Cardiac septum (tissue), 1 donor: ENCODE measurements around the gene CYYR1. TPM values are rescaled to one million over a fixed set of nuclear protein-coding genes. Genes with fewer than 3 reads are reported as not detected.

ENCODE experiments used
- DNase-seq: peaks from one replicate; pipeline ENCODE4 v3.0.0-alpha.2; 2020; ENCODE audit warnings: low spot score
- intact Hi-C: fragments of 100-400 bp; cut with DNase I; formaldehyde crosslinking; loops from one replicate; pipeline ENCODE4 v1.14.0; 2022
- total RNA-seq: library from RNA; stranded (reverse); fragmentation: NEBNext Ultra II Directional; extraction: Animal tissue kit (Norgen Biotek cat#: 25700); gene quantifications from one replicate; pipeline ENCODE4 v1.2.1, GENCODE V29; 2021
- donor health status: DM: no; HTN: no; CAD: no.

Gene CYYR1
- total RNA-seq, 1 donor from 2014 or later = 13.8 TPM

DNA sequence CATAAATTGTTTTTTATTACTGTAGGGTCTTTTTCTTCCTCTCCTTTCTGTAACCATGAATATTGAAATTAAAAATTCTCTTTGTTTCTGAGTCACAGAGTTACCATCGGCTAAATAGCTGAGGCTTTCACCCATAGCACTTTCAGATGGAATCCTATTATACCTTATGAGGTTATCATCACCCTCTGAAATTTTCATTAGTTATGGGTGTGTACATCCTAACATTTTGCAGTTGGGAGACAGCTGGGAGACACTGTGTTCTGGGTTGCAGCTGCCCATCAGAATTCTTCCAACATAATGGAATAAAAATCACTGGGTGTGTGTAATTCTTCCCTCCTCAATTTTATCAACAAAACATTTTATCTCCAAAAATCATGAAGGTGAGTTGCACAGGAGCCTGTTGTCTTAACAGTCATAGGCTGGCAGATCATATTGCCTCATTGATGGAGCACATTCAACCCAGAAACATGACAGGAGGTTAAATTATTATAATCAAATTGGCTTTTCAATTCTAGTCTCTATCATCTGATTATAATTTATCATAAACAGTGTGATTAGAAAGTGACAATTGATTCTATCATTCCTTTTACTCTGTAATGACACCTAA is 17.4 kb downstream of the CYYR1 start:
- intact Hi-C loops = no loop called here
- DNase-seq = no peak

DNA sequence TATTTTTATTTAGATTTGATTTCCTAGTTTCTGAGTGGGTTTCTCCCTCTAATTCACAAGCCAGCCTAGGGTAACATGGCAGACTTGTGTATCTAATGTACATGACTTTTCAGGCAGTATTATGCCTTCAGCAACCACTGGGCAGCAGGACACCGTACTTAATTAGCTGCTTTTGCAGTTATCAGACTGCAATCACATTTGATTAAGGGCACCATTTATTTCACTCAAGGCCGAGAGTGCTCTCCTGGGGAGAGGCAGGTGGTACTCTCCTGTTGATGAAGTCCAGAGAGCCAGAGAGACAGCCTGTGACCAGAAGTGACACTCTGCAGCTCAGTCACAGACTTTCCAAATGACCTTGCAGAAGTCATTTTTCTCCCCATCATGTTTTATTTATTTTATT is 18.7 kb downstream of the CYYR1 start:
- no peak for DNase-seq
- intact Hi-C loops = no loop called here

DNA sequence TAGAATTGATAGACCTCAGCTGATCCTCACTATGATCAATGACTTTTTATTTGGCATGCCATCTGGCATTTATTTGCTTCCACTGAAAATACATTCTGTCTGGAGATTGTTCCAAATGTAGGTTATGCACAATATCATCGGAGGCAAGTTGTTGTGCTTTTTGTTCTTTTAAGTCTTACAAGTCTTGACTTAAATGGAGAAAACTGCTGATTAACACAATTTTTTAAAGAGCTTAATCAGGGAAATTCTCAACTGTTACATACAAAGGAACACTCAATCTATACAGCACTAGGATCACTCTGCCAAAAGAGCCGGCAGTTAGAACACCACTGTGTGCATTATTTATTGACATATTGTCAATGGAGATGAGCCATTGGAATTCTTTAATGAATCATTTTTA is 19.2 kb downstream of the CYYR1 start:
- intact Hi-C loops = no loop called here
- DNase-seq = no peak

DNA sequence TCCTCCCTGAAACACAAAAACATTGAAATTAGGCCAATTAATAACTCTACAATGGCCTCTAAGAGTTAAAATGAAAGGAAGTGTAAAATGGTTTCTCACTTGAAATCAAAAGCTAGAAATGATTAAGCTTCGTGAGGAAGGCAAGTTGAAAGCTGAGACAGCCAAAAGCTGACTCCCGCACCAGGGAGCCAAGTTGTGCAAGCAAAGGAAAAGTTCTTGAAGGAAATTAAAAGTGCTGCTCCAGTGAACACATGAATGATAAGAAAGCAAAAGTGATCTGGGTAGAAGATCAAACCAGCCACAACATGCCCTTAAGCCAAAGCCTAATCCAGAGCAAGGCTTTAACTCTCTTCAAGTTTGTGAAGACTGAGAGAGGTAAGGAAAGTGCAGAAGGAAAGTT is 22.8 kb downstream of the CYYR1 start:
- intact Hi-C loops = no loop called here
- no peak for DNase-seq

DNA sequence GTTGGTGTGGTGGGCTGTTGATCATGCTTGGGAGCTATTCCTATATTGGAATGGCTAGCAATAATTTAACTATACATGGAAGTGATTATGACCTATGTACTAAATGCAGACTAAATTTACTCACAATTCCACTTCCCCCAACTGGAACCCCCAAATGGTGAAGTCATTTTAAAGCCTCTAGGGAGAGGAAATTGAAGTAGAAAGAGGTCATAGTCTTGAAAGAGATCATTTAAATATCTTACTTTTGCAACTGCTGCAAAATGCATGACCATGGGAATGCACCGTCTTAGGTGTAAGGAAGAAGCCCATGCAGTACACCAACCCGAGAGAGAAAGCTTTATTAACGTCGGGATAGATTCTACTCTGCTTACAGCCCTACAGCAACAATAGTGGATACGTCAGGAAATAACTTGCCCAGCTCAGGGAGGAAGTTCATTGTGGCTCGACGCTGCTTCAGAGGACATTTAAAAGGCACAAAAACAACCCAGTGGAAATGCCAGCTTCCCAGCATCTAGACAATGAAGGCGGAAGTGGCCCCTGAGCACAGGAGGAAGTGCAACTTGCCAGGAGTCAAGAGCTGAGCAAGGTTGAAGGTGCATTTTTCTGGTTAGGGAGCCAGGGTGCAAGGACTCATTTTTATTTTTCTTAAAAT is 26.5 kb downstream of the CYYR1 start:
- peak; percentile 82 for DNase-seq

DNA sequence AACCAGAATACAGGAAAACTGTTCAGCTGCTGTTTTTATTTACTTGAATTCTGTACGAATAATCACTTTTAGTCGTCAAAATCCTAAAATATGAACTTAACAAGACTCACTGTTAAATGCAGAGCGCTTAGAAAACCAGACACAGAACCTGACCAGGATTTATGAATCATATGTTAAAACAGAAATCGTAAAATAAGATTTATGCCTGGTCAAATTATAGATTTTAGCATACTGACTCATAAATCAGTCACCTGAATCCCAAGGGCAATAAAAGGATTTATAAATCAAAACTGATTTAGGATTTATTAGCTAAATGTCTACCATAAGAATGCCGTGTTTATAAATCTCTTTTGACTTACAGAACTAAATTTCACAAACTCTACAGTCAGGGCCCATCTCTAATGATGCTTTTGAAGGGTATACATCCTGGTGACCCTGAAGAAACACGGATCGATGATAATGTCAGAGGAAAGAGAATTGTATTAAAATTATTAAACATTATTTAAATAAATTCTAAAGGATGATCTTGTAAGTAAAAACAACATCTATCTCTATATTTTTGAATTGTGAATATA is 28.8 kb downstream of the CYYR1 start:
- intact Hi-C loops = no loop called here

More for the DNA sequence above, 26.5 kb downstream of the CYYR1 start:
- intact Hi-C loops = loop anchor here (2.0 kb wide), 1 partner anchor 24 kb away; no protein-coding TSS in a partner anchor

DNA sequence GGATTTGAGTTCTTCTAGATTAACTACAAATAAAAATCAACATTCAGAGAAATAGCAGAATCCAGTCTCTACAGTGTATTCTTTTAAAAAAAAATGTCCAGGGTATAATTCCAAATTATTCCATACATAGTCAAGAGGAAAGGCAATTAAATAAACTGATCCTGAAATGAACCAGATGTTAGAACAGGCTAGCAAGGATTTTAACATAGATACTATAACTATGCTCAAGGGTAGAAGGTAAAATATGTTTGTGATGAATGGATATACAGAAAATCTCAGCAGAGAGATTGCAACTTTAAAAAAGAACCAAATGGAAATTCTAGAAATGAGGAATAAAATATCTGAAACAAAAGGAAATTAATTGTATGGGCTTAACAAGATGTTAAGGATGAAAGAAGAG is 32.4 kb downstream of the CYYR1 start:
- intact Hi-C loops = no loop called here
- DNase-seq = no peak

More for the DNA sequence above, 28.8 kb downstream of the CYYR1 start:
- DNase-seq = no peak

DNA sequence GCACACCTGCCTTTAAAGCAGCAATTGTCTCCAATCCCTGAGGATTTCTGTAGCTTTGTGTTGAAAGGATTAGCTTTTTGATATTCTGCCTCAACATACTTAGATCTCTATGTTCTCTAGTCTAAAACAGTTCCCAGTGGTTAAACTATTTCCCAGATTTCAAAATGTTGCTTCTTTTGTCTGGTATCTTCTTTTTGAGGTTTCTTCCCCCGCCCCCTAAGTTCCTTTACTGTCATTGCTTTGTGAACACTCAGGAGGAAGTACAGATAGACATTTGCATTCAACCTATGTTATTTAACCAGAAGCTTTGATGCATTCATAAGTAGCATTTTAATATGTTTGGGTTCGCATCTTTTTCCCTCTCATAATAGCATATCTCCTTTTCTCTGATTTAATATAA is 33.5 kb downstream of the CYYR1 start:
- intact Hi-C loops = no loop called here
- no peak for DNase-seq

DNA sequence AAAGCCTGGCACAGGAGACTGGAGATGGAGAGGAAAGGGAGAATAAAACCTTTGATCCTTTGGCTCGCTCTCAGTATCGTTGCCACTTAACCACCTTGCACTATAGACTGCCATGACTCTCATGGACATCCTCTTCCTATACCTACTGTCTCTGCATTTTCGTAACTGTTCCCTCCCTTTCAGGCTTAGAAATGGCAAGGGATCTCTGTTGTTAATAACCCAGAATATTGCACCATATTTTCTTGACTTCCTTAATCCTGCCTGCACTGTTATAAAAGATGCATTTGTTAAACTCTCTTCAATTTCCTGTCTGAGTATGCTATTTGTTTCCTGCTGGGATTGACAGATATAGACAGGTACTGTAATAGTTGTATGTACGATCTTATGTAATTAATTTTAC is 38.6 kb downstream of the CYYR1 start:
- intact Hi-C loops = no loop called here
- DNase-seq = no peak

DNA sequence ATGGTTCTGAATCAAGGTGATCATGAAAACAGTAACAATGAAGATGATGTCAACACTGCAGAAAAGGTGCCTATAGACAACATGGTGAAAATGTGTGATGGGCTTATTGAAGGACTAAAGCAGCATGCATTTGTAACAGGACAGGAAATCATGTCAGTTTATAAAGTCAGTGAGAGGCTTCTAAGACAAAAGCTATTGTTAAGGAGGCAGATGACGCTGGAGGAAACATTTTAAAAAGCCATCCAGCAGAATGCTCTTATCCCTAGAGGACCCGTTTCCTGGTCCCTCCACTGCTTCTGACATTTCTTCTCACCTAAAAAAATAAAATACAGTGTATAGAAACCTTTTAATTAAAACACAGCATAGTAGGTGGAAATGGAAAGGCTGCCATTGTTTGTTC is 40.9 kb downstream of the CYYR1 start:
- intact Hi-C loops = no loop called here

DNA sequence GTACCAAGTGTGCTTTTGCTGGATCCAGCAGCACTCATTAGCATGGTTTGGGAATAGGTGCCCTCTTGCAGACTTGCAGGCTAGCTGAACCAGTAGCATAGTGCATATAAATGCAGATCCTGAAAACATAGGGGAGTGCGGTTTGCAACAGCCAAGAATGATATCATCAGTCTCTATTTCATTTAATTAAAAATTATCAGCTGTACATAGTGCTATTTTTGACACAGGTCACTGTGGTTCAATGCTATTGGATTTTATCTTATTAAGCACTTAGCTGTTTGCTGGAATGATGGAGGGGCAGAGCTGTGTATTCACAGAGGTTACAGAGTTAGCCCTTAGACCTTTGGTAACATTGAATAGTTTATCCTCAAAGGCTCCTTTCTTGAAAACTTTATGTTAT is 43.6 kb downstream of the CYYR1 start:
- intact Hi-C loops = no loop called here
- DNase-seq = no peak

More for the DNA sequence above, 40.9 kb downstream of the CYYR1 start:
- no peak for DNase-seq

DNA sequence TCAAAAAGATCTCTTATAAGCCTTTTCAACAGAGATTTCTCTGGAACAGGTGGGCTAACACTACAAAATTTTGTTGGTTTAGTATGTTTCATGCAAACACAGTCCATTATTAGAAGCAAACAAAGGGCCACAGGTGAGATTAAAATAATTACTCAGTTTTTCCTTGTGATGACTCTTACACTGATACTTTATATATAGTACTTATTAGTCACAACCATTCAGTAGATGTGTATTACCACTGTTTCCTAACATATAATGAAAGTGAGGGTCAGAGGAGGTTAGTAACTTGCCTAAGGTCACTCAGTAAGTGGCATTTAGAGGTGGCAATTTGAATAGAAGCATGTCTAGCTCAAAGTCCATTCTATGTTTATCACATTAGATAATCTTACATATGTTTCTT is 44.2 kb downstream of the CYYR1 start:
- intact Hi-C loops = no loop called here
- no peak for DNase-seq

DNA sequence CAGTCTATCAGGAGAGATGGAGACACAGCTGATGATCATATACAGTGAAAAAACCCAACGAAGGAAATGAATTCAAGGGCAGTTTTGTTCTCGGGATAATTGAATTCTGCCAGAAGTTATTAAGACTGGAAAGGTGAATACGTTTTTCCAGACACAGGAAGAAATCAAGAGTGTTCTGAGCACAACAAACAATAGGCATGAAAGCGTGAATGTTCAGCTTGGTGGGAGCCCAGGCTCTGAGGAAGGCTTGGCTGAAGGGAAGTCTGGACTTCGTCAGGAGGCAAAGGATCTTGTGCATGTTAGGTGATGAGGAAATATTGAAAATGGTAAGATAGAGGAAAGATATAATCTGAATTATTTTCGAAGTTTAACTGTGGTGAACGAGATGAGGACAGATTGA is 50.4 kb downstream of the CYYR1 start:
- intact Hi-C loops = no loop called here
- no peak for DNase-seq

DNA sequence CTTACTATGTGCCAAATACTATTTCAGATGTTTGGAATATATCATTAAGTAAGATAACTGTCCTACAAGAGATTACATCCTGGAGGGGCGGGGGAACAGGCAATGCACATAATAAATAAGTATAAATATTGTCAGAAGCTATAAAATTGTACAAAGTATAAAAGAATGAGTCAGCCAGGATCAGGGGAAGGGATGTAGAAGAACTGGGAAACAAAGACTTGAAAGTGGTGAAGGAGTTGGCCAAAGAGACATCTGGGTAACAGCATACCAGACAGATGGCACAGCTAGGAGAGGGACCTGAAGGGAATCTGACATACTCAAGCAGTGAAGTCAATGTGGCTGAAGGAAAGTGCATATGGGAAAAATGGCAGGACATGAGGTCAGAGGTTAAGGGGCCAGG is 53.9 kb downstream of the CYYR1 start:
- intact Hi-C loops = no loop called here
- no peak for DNase-seq

DNA sequence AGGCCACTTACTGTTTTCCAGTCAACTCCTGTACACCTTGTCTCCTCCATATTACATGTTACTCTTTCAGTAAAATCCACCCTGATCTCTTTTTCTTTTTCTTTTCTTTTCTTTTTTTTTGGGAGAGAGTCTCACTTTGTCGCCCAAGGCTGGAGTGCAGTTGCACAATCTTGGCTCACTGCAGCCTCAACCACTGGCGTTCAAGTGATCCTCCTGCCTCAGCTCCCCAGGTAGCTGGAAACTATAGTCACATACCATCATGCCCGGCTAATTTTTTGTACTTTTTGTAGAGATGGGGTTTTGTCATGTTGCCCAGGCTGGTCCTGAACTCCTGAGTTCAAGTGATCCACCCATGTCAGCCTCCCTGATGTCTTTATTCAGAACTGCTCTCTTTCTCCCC is 57.8 kb downstream of the CYYR1 start:
- no peak for DNase-seq
- intact Hi-C loops = no loop called here

DNA sequence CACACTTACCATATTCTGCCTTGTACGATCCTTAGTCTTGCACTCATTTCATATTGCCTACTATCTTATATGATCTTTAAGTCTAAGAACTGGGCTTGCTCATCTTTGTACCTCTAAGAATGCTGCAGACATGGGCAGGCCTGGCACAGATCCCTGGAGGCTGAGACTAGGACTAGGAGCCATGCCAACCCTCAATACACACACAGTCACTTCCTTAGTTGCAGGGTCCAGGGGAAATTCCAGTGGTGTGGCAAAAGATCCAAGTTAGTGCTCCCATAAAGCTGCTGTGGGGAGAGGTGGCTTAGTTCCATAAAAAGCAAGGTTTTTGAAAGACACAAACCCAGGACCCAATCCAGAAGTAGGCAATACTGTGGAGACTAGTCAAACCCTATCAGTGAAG is 59.9 kb downstream of the CYYR1 start:
- intact Hi-C loops = no loop called here
- DNase-seq = no peak

DNA sequence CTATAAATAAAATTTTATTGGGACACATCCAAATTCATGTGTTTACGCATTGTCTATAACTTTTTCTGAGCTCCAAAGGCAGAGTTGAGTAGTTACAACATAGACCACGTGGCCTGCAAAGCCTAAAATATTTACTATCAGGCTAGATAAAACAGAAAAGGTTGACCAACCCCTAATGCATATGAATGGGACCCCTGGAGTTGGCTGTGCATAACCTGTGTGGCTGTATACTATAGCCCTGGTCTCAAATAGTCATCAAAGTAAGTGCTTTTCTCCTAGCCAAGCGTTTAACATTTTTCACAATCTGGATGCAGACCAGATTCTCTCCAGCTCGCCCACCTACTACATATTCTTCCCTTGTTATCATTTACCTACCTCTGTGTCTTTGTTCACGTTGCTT is 60.4 kb downstream of the CYYR1 start:
- no peak for DNase-seq
- intact Hi-C loops = no loop called here

DNA sequence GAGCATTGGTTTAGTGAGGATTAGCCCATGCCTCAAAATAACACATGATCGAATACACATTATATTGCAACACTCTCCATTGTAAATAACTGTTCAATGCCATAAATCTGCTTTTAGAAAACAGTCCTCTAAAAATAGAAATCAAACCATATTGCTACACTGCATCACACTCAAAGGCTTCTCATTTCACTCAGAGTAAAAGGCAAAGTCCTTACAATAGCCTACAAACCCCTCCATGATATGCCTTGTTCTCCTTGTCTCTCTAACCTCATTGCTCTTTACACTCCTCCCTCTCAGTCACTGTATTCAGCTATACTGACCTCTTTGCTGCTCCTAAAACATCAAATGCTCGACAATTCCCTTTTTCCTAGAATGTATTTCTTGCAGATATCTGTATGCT is 64.2 kb downstream of the CYYR1 start:
- DNase-seq = no peak
- intact Hi-C loops = no loop called here

DNA sequence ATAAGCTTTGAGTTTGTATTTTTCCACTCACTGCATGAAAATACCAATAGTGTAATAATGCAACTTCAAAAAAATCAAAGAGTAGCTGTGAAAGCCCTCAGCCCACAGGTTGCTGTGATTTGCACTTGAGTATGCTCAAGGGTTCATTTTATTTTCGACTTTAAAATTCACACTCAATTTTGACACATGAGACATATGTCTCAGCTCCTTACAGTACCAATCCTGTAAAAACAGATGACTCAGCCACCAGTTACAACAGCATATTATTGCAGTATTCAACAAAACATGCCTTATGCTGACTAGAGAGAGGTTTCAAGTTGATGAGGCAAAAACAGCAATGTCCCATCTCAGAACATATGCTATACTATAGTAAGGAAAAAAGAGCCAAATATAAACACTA is 66.1 kb downstream of the CYYR1 start:
- intact Hi-C loops = no loop called here
- DNase-seq = no peak

DNA sequence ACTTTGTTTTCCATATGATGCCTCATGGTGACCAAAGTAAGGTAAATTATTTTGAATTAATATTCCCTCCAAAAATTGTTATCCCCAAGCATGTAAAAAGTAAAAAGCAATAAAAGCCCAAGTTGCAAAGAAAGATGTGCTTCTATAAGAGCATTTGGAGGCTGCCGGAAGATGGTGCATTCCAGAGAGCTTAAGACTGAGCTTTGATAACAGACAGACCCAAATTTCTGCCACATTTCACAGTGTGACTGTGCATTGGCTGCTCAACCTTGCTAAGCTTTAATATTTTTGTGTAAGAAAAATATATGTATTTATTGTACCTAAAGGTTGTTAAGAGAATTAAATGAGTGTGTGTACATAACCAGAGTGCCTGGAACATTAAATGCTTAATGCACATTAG is 67.9 kb downstream of the CYYR1 start:
- intact Hi-C loops = no loop called here
- DNase-seq = no peak

DNA sequence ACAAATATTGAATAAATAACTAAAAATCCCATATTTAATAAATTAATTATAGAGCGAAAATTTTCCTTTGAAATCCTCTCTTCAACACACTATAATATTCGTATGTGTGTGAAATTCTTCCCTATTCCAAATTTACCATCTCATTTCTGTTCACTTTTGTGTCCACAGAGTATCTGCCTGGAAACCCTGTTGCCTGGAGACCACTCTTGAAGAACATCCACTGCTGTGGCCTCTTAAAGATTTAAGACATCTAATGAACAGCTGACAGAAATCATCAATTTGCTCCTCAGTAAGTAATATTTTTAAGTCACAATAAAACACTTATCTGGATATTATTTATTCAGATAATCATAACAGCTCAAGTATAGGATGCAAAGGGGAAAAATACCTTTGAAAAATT is 69.7 kb downstream of the CYYR1 start:
- intact Hi-C loops = no loop called here
- no peak for DNase-seq
